ENCODE data around the gene PITPNC1. TPM values are rescaled to one million over a fixed set of nuclear protein-coding genes. Genes with fewer than 3 reads are reported as not detected.
A peak's percentile ranks its signal among the peaks of the same experiment; 100 is the strongest.

PITPNC1 gene
- total and polyA plus RNA-seq, 8 donors, result 9.7 to 21.9 (median 11.3) TPM

- no peak overlapping the region for H3K27ac ChIP-seq
- intact Hi-C loops (cut with DNase I), result no loop called here
- H3K36me3 ChIP-seq, result no peaks in the 10 kb centered on the region
- DNase-seq (no peak), ATAC-seq (no peak)
- H3K27me3 ChIP-seq, result no peaks in the 10 kb centered on the region
- H3K4me1 ChIP-seq, result no peaks in the 10 kb centered on the region
- peaks cover 0 to 13% of the 10 kb centered on the region in 2 donors for H3K9me3 ChIP-seq
- no peak overlapping the region for H3K4me3 ChIP-seq
- TF ChIP-seq CTCF (IDR thresholded peaks at IDR 0.05), result no peak
These were observed 82.9 kb downstream of the PITPNC1 start for GRCh38 chr17:67459985-67460384.

GRCh38 chr17:67461228-67461780, 84.2 kb downstream of the PITPNC1 start:
- TF ChIP-seq CTCF (IDR thresholded peaks at IDR 0.05), result no peak
- no peak for DNase-seq
- intact Hi-C loops (cut with DNase I), result no loop called here
- no peak overlapping the region for H3K4me3 ChIP-seq
- H3K36me3 ChIP-seq, result no peaks in the 10 kb centered on the region
- peaks cover 0 to 13% of the 10 kb centered on the region in 2 donors for H3K9me3 ChIP-seq
- no peak for ATAC-seq
- no peaks in the 10 kb centered on the region for H3K27me3 ChIP-seq
- H3K27ac ChIP-seq, result no peak overlapping the region
- no peaks in the 10 kb centered on the region for H3K4me1 ChIP-seq

- DNase-seq, result no peak
- Histone ChIP-seq H3K4me1 (no peaks in the 10 kb centered on the region), H3K4me3 (no peak overlapping the region), H3K27ac (no peak overlapping the region), H3K36me3 (no peaks in the 10 kb centered on the region), H3K9me3 (peaks cover 0 to 13% of the 10 kb centered on the region in 2 donors), H3K27me3 (no peaks in the 10 kb centered on the region)
- intact Hi-C loops (cut with DNase I), result no loop called here
- no peak for TF ChIP-seq CTCF (IDR thresholded peaks at IDR 0.05)
- no peak for ATAC-seq
These were observed 84.8 kb downstream of the PITPNC1 start for GRCh38 chr17:67461876-67462275.

- TF ChIP-seq CTCF (IDR thresholded peaks at IDR 0.05), result no peak
- ATAC-seq, result no peak
- intact Hi-C loops (cut with DNase I), result no loop called here
These were observed 89.2 kb downstream of the PITPNC1 start for GRCh38 chr17:67466251-67466796.

GRCh38 chr17:67467500-67468455, 90.7 kb downstream of the PITPNC1 start:
- intact Hi-C loops (cut with DNase I), result no loop called here
- no peaks in the 10 kb centered on the region for H3K27me3 ChIP-seq
- no peak for TF ChIP-seq CTCF (IDR thresholded peaks at IDR 0.05)
- H3K4me3 ChIP-seq, result no peak overlapping the region
- H3K36me3 ChIP-seq, result no peaks in the 10 kb centered on the region
- H3K27ac ChIP-seq, result no peak overlapping the region
- peak in 1 of 4 donors; percentile 19 for DNase-seq
- H3K9me3 ChIP-seq, result peaks cover 0 to 2% of the 10 kb centered on the region in 2 donors
- ATAC-seq, result no peak
- peaks cover 0 to 17% of the 10 kb centered on the region in 2 donors for H3K4me1 ChIP-seq

More at GRCh38 chr17:67466251-67466796, 89.2 kb downstream of the PITPNC1 start:
- Histone ChIP-seq H3K27ac (no peak overlapping the region), H3K9me3 (peaks cover 0 to 2% of the 10 kb centered on the region in 2 donors), H3K27me3 (no peaks in the 10 kb centered on the region), H3K4me3 (no peak overlapping the region), H3K36me3 (no peaks in the 10 kb centered on the region), H3K4me1 (peaks cover 0 to 17% of the 10 kb centered on the region in 2 donors)
- no peak for DNase-seq
